Vagina (tissue), 2 donors: ENCODE results near the gene PHKG2.

Source experiments
- POLR2A ChIP-seq, 2 donors: fragments of 450-650 bp; IDR thresholded peaks; one replicate each; pipeline ENCODE4 v1.6.1; 2017; ENCODE audit warnings: antibody characterized with exemption in 2 of 2, mild to moderate bottlenecking in 2 of 2, moderate library complexity in 2 of 2
- TF ChIP-seq, protein P1 (sequence below), 3 experiments: fragments of 450-650 bp in 2 of 3; fragments of 200-600 bp in 1 of 3; sonication (generic) in 1 of 3; IDR thresholded peaks; one replicate each; pipeline ENCODE4 v1.5.1; 2017 to 2019; ENCODE audit warnings: antibody characterized with exemption in 3 of 3, mild to moderate bottlenecking in 2 of 3, moderate library complexity in 2 of 3

DNA sequence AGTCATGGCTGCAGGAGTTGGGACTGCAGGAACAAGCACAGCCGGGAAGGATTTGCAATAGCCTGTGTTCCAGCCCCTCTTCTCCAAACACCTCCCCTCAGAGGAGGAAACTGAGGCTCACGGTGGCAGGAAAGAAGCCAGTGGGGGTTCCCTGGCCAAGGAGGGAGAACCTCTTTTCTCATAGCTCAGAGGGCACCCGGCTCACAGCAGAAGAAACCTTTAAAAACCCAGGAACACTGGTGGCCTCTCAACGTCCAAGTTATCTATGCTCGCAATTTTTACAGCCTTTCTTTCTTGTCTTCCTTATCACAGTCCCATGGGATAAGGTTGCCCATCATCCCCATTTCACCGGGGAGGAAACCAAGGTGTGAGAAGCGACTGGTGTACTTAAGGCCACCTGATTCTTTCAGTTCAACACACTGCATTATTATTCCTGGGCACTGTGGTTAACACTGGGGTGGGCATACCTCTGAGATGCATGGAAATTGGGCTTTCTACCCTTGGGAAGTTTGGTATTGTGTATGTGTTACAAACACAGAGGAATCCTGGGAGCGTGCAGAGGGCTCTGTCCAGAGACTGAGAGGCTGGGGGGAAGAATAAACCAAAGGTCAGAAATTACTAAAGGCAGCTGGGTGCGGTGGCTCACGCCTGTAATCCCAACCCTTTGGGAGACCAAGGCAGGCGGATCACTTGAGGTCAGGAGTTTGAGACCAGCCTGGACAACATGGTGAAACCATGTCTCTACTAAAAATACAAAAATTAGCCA is 39.6 kb downstream of the PHKG2 start:
- TF ChIP-seq, protein P1, sequence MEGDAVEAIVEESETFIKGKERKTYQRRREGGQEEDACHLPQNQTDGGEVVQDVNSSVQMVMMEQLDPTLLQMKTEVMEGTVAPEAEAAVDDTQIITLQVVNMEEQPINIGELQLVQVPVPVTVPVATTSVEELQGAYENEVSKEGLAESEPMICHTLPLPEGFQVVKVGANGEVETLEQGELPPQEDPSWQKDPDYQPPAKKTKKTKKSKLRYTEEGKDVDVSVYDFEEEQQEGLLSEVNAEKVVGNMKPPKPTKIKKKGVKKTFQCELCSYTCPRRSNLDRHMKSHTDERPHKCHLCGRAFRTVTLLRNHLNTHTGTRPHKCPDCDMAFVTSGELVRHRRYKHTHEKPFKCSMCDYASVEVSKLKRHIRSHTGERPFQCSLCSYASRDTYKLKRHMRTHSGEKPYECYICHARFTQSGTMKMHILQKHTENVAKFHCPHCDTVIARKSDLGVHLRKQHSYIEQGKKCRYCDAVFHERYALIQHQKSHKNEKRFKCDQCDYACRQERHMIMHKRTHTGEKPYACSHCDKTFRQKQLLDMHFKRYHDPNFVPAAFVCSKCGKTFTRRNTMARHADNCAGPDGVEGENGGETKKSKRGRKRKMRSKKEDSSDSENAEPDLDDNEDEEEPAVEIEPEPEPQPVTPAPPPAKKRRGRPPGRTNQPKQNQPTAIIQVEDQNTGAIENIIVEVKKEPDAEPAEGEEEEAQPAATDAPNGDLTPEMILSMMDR (IDR thresholded peaks at IDR 0.05): no peak
- no peak for TF ChIP-seq POLR2A (IDR thresholded peaks at IDR 0.05)
